Thoracic aorta (tissue), 2 donors: ENCODE data around the gene CDV3. TPM values are rescaled to one million over a fixed set of nuclear protein-coding genes. Genes with fewer than 3 reads are reported as not detected.
"Not testable (repeated sequence)": the region's sequence is repeated elsewhere in the genome, so short reads cannot be mapped to it uniquely, and the experiment has no call there.

Experiments used
- ATAC-seq: fragments of 150-250 bp; one replicate; pipeline ENCODE4 v1.8.0; 2017; ENCODE audit warnings: low read depth; ENCODE audit not compliant: insufficient number of reproducible peaks, low FRiP score
- DNase-seq: peaks from one replicate; pipeline ENCODE4 v3.0.0-alpha.2; 2020; ENCODE audit warnings: low spot score
- H3K27ac ChIP-seq, 2 donors: fragments of 200-600 bp; sonication (generic); 1 replicate in 1 of 2; 2 replicates in 1 of 2; pipeline ENCODE4 v1.5.1; 2016; ENCODE audit warnings: mild to moderate bottlenecking in 2 of 2, moderate library complexity in 2 of 2
- H3K27me3 ChIP-seq: fragments of 200-600 bp; sonication (generic); replicated peaks from 2 replicates; pipeline ENCODE4 v1.6.0; 2016; ENCODE audit warnings: mild to moderate bottlenecking; ENCODE audit not compliant: insufficient read depth
- H3K36me3 ChIP-seq: fragments of 200-600 bp; sonication (generic); one replicate; pipeline ENCODE4 v1.5.1; 2016
- H3K4me1 ChIP-seq, 2 donors: fragments of 200-600 bp; sonication (generic); 1 replicate in 1 of 2; 2 replicates in 1 of 2; pipeline versions ENCODE4 v1.5.1 to v1.6.0; 2016; ENCODE audit warnings: low read depth in 2 of 2, mild to moderate bottlenecking in 1 of 2; ENCODE audit not compliant: control insufficient read depth in 1 of 2
- H3K4me3 ChIP-seq: fragments of 200-600 bp; sonication (generic); 2 replicates; pipeline ENCODE4 v1.5.1; 2016; ENCODE audit warnings: mild to moderate bottlenecking
- H3K9me3 ChIP-seq: fragments of 200-600 bp; sonication (generic); 2 replicates; pipeline ENCODE4 v1.5.1; 2016
- total RNA-seq, 2 donors: library from RNA; depleted of rRNA; stranded (reverse); fragments of >200 nt; gene quantifications; one replicate each; pipeline versions ENCODE4 v1.1.0 to v1.2.3, GENCODE V29; 2016
- TF ChIP-seq, protein P1 (sequence below): fragments of 200-600 bp; sonication (generic); IDR thresholded peaks from one replicate; pipeline ENCODE4 v1.5.1; 2019; ENCODE audit warnings: antibody characterized with exemption

CDV3 gene
- total RNA-seq, 2 donors from 2014 or later, result 86.5 to 190 TPM

DNA sequence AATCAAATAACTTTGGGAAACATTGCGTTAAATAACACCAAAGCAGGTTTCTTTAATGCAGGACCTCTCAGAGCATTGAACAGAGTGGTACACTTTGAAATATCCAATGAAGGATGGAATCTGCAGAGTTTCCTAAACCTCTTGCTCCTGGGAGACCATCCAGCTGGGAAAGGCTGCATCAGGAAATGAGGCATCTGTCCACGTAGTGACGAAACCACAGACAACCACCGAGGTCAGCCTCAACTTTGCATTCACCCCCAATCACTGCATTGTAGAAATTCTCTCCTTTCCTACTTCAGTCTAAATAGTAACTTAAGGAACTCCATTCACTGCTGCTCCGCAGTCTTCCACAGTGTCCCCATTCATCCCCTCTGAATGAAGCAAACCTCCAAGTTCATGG is 41.5 kb upstream of the CDV3 start:
- Histone ChIP-seq H3K9me3 (no peaks in the 10 kb centered on the region), H3K4me1 (peaks cover 7 to 10% of the 10 kb centered on the region in 2 donors), H3K4me3 (no peak overlapping the region), H3K27me3 (no peaks in the 10 kb centered on the region), H3K27ac (no peak overlapping the region), H3K36me3 (no peaks in the 10 kb centered on the region)
- DNase-seq (no peak), ATAC-seq (no peak)
- TF ChIP-seq, protein P1, sequence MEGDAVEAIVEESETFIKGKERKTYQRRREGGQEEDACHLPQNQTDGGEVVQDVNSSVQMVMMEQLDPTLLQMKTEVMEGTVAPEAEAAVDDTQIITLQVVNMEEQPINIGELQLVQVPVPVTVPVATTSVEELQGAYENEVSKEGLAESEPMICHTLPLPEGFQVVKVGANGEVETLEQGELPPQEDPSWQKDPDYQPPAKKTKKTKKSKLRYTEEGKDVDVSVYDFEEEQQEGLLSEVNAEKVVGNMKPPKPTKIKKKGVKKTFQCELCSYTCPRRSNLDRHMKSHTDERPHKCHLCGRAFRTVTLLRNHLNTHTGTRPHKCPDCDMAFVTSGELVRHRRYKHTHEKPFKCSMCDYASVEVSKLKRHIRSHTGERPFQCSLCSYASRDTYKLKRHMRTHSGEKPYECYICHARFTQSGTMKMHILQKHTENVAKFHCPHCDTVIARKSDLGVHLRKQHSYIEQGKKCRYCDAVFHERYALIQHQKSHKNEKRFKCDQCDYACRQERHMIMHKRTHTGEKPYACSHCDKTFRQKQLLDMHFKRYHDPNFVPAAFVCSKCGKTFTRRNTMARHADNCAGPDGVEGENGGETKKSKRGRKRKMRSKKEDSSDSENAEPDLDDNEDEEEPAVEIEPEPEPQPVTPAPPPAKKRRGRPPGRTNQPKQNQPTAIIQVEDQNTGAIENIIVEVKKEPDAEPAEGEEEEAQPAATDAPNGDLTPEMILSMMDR, result no peak

DNA sequence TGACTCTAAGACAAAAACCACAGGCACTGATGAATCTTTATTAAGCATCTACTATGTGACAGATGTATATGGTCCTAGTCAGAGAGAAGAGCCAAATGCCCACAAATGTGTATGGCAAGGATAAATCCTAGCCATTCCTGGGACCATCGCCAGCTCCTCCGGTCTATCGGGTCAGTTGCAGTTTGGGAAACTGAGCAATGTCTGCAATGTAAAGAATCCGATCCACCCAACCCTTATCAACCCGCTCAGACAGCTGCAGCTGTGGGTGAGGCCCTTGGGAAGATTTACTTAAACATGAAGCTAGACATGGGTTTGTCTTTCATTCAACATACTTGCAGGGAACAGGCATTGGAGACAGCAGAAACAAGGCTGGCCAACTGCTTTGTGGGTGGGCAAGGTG is 40.5 kb upstream of the CDV3 start:
- TF ChIP-seq, protein P1, result no peak
- Histone ChIP-seq H3K27me3 (no peaks in the 10 kb centered on the region), H3K36me3 (no peaks in the 10 kb centered on the region), H3K9me3 (no peaks in the 10 kb centered on the region), H3K4me3 (no peak overlapping the region), H3K27ac (no peak overlapping the region), H3K4me1 (peaks cover 7 to 10% of the 10 kb centered on the region in 2 donors)
- ATAC-seq, result no peak
- no peak for DNase-seq

DNA sequence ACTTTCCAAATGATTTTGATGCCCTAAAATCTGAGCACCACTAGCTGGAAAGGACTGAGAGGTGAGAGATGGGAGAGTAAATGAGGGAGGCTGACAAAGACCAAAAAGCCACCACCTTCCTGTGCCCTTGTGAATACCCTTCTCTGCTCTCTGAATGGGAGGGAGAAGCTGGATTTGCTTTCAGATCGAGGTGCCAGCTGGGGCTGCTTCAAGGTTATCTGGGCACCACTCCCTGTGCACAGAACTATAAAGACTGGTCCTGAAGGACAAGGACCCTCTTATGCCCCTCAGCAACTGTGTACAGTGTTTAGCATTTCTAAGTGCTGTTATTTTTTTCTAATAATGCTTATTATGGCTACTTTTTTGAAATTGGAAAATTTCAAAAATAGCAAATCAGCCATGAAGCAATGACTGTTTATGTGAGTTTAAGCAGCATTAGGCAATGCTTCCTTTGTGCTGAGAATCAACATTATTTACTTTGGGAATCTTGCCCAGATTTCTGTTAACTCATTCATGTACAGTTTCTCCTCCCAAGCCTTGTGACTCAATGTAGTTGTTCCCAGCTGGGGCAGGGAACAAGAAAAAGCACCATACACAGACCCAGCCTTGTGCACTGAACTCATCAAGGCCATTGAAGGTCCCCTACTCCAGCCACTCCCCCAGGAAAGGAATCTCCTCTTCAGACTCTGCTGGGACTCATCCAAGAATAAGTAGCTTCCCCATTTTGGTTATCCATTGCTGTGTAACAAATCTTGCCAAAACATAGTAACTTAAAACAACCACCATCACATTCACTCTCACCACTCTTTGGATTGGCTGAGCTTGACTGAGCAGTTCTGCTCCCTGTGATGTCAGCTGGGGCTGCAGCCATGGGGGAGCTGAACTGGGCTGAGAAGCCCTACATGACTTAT is 37.3 kb upstream of the CDV3 start:
- no peaks in the 10 kb centered on the region for H3K36me3 ChIP-seq
- H3K27me3 ChIP-seq, result no peaks in the 10 kb centered on the region
- peaks cover 10 to 11% of the 10 kb centered on the region in 2 donors for H3K4me1 ChIP-seq
- H3K4me3 ChIP-seq, result no peak overlapping the region
- DNase-seq (no peak), ATAC-seq (no peak)
- no peak overlapping the region for H3K27ac ChIP-seq
- TF ChIP-seq, protein P1, result no peak
- H3K9me3 ChIP-seq, result no peaks in the 10 kb centered on the region

DNA sequence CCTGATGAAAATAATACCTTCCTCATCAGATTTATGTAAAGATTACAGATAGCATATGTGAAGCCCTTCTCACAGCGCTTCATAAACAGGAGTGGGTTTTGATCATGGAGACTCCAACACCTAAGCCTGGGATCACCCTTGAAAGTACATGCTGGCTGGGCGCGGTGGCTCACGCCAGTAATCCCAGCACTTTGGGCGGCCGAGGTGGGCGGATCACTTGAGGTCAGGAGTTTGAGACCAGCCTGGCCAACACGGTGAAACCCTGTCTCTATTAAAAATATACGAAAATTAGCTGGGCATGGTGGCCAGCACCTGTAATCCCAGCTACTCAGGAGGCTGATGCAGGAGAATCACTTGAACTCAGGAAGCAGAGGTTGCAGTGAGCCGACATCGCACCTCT is 36.4 kb upstream of the CDV3 start:
- ATAC-seq, H3K9me3 ChIP-seq, H3K27ac ChIP-seq: not testable (repeated sequence)

DNA sequence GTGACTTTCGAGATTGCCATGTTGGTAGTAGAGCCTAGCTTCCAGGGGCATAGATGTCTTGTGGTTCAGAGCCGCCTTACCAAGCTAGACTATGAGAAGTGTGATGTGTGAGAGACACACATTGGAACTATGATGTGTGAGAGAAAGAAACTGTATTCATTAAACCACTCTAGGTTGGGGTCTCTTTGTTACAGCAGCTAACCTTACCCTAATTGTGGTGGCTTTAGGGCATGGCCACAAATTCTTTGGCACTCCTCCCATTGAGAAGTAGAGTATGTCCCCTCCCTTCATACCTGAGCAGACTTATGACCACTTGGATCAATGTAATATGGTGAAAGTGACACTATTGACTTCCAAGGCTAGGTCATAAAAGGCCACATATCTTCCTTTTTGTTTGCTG is 35.3 kb upstream of the CDV3 start:
- H3K36me3 ChIP-seq, result no peaks in the 10 kb centered on the region
- H3K4me3 ChIP-seq, result no peak overlapping the region
- TF ChIP-seq, protein P1, result no peak
- ATAC-seq (no peak), DNase-seq (no peak)
- H3K9me3 ChIP-seq, result no peaks in the 10 kb centered on the region
- no peak overlapping the region for H3K27ac ChIP-seq
- no peaks in the 10 kb centered on the region for H3K27me3 ChIP-seq
- H3K4me1 ChIP-seq, result peaks cover 10 to 11% of the 10 kb centered on the region in 2 donors

More for the DNA sequence above, 36.4 kb upstream of the CDV3 start:
- H3K4me3 ChIP-seq, H3K36me3 ChIP-seq, H3K27me3 ChIP-seq, DNase-seq: not testable (repeated sequence)
- H3K4me1 ChIP-seq, result peaks cover 10 to 11% of the 10 kb centered on the region in 2 donors
